ENCODE measurements around the gene ZFAND3. TPM values are rescaled to one million over a fixed set of nuclear protein-coding genes. Genes with fewer than 3 reads are reported as not detected.

ZFAND3 gene
- total and polyA plus RNA-seq, 2 donors (not counting 1 experiment from before 2014, with no cell fraction given): 13.5 to 58.3 TPM

DNA sequence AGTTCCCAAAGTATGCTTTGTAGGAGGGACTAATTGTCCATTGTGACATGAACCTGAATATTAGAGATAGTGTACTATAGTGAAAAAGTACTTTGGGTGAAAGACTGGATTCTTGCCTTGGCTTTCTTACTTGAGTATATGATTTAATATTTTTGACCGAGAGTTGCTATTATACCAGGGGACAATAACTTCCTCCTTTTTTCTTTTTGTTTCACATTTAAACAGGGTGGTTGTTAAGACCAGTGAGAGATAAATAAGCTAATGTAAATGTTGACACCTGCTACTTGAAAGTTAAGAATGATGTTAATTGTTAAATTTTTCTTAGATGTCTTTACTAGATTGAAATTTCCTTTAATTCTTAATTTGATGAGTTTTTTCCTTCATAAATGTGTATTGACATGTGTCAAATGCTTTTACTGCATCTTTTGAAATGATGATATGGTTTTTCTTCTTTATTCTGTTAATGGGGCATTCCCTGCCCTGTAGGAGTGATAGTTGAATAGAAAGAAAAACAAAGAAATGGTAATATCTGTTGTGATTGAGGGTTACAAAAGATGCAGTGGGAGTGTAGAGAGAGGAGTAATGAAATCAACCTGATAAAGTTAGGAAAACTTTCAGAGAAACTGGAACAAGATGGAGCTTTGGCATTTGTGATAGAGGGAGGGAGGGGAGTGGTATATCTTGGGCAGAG lies 48.4 kb downstream of the ZFAND3 start:
- Histone ChIP-seq H3K79me2 (ENCODE audit: control insufficient read depth, insufficient read depth, low read length) (peaks cover 98% of the 10 kb centered on the region), H3K4me1 (ENCODE audit: control insufficient read depth in 2 of 2, insufficient read depth in 2 of 2, low read length in 2 of 2) (peaks cover 22 to 34% of the 10 kb centered on the region in 2 donors), H2AFZ (ENCODE audit: insufficient read depth, low read depth, low read length, poor library complexity, severe bottlenecking) (peak overlapping the region; percentile 24), H3K9me3 (ENCODE audit: control extremely low read depth in 1 of 3, control insufficient read depth in 2 of 3, insufficient read depth in 1 of 3, low read length in 2 of 3) (peaks cover 0 to 4% (median 0%) of the 10 kb centered on the region in 3 donors), H3K36me3 (replicated peaks in 1 of 2; ENCODE audit: control extremely low read depth in 1 of 2, control insufficient read depth in 1 of 2, extremely low read depth in 1 of 2, insufficient read depth in 2 of 2, low read length in 1 of 2) (peaks cover 0 to 2% of the 10 kb centered on the region in 2 experiments), H3K4me2 (replicated peaks; ENCODE audit: low read depth, low read length, poor library complexity, severe bottlenecking) (peak overlapping the region; percentile 63), H3K4me3 (ENCODE audit: control extremely low read depth in 1 of 5, extremely low read depth in 1 of 5, insufficient read depth in 1 of 5, low read depth in 2 of 5, low read length in 4 of 5) (peak overlapping the region in 2 of 5 experiments; percentile 7 to 47), H3K27me3 (replicated peaks in 1 of 4; ENCODE audit: control extremely low read depth in 1 of 4, control insufficient read depth in 3 of 4, insufficient read depth in 4 of 4, low read length in 3 of 4) (no peaks in the 10 kb centered on the region), H3K9ac (ENCODE audit: low read length) (peak overlapping the region; percentile 44), H3K27ac (ENCODE audit: low read length in 2 of 2) (peak overlapping the region in 1 of 2 donors; percentile 61), H4K20me1 (ENCODE audit: control insufficient read depth, insufficient read depth, low read length, poor library complexity, severe bottlenecking) (peaks cover 50% of the 10 kb centered on the region)
- peak; percentile 41 for DNase-seq
- no peak for TF ChIP-seq CTCF (IDR thresholded peaks at IDR 0.05)
- no peak for TF ChIP-seq EZH2 (IDR thresholded peaks at IDR 0.05; ENCODE audit: borderline replicate concordance, insufficient read depth, low read depth, low read length, poor library complexity, severe bottlenecking)
- Mint-ChIP-seq H3K9me3 (ENCODE audit: insufficient read depth) (peaks cover 5% of the 10 kb centered on the region), H3K27me3 (no peaks in the 10 kb centered on the region), H3K4me1 (peaks cover 64% of the 10 kb centered on the region), H3K4me3 (peak overlapping the region; percentile 65), H3K27ac (peak overlapping the region; percentile 60)
- WGBS (ENCODE audit: insufficient coverage): no CpG with 5 or more reads among the region's 1 CpG
- ATAC-seq (ENCODE audit: low read depth): peak; percentile 33
- CTCF ChIA-PET: no interaction called here
- intact Hi-C loops (cut with micrococcal nuclease): no loop called here
- POLR2A ChIA-PET: interaction anchor here (0.6 kb wide), 1 partner anchor 115 kb away, joined by 7 read pairs; no protein-coding TSS in a partner anchor

- intact Hi-C loops (cut with micrococcal nuclease): no loop called here
These were observed 48.9 kb downstream of the ZFAND3 start for GRCh38 chr6:37868447-37868825.

More at GRCh38 chr6:37868447-37868825, 48.9 kb downstream of the ZFAND3 start:
- Histone ChIP-seq H3K9me3 (ENCODE audit: control extremely low read depth in 1 of 3, control insufficient read depth in 2 of 3, insufficient read depth in 1 of 3, low read length in 2 of 3) (peaks cover 0 to 4% (median 0%) of the 10 kb centered on the region in 3 donors), H3K4me2 (replicated peaks; ENCODE audit: low read depth, low read length, poor library complexity, severe bottlenecking) (peak overlapping the region; percentile 63), H3K27me3 (replicated peaks in 1 of 4; ENCODE audit: control extremely low read depth in 1 of 4, control insufficient read depth in 3 of 4, insufficient read depth in 4 of 4, low read length in 3 of 4) (no peaks in the 10 kb centered on the region), H4K20me1 (ENCODE audit: control insufficient read depth, insufficient read depth, low read length, poor library complexity, severe bottlenecking) (peaks cover 55% of the 10 kb centered on the region), H3K36me3 (replicated peaks in 1 of 2; ENCODE audit: control extremely low read depth in 1 of 2, control insufficient read depth in 1 of 2, extremely low read depth in 1 of 2, insufficient read depth in 2 of 2, low read length in 1 of 2) (peaks cover 0 to 2% of the 10 kb centered on the region in 2 experiments), H3K4me3 (ENCODE audit: control extremely low read depth in 1 of 5, extremely low read depth in 1 of 5, insufficient read depth in 1 of 5, low read depth in 2 of 5, low read length in 4 of 5) (peak overlapping the region in 1 of 5 experiments; percentile 47), H3K9ac (ENCODE audit: low read length) (peak overlapping the region; percentile 44), H3K79me2 (ENCODE audit: control insufficient read depth, insufficient read depth, low read length) (peaks cover 98% of the 10 kb centered on the region), H3K4me1 (ENCODE audit: control insufficient read depth in 2 of 2, insufficient read depth in 2 of 2, low read length in 2 of 2) (peaks cover 22 to 34% of the 10 kb centered on the region in 2 donors), H3K27ac (ENCODE audit: low read length in 2 of 2) (peak overlapping the region in 1 of 2 donors; percentile 61), H2AFZ (ENCODE audit: insufficient read depth, low read depth, low read length, poor library complexity, severe bottlenecking) (no peak overlapping the region)
- Mint-ChIP-seq H3K4me1 (peaks cover 63% of the 10 kb centered on the region), H3K4me3 (peak overlapping the region; percentile 65), H3K9me3 (ENCODE audit: insufficient read depth) (peaks cover 5% of the 10 kb centered on the region), H3K27ac (peak overlapping the region; percentile 60), H3K27me3 (no peaks in the 10 kb centered on the region)
- no peak for DNase-seq
- POLR2A ChIA-PET: interaction anchor here (0.6 kb wide), 1 partner anchor 115 kb away, joined by 7 read pairs; no protein-coding TSS in a partner anchor
- CTCF ChIA-PET: no interaction called here
- TF ChIP-seq EZH2 (IDR thresholded peaks at IDR 0.05; ENCODE audit: borderline replicate concordance, insufficient read depth, low read depth, low read length, poor library complexity, severe bottlenecking): no peak
- TF ChIP-seq CTCF (IDR thresholded peaks at IDR 0.05): no peak
- no peak for ATAC-seq (ENCODE audit: low read depth)
- 97% methylated on average over 3 of the region's 4 CpGs for WGBS (ENCODE audit: insufficient coverage)
